GM21360 (cell line): ENCODE measurements around the gene AMPD1.

Source experiments
- ATAC-seq: cut with Tn5 transposase; IDR thresholded peaks from one replicate; pipeline ENCODE4 v1.9.1; 2021; ENCODE audit warnings: mild to moderate bottlenecking, moderate library complexity; ENCODE audit not compliant: unreplicated experiment

Gene AMPD1

GRCh38 chr1:114648503-114648902, 46.8 kb downstream of the AMPD1 start:
- ATAC-seq: no peak

DNA sequence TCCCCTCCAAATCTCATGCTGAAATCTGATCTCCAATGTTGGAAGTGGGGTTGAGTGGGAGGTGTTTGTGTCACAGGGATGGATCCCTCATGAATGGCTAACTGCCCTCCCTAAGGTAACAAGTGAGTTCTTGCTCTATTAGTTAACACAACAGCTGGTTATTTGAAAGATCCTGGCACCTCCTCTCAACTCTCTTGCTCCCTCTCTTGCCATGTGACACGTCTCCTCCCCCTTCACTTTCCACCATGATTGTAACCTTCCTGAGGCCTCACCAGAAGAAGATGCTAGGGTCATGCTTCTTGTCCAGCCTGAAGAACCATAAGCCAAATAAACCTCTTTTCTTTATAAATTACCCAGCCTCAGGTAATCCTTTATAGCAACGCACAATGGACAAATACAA, 54.0 kb downstream of the AMPD1 start:
- ATAC-seq: no peak

DNA sequence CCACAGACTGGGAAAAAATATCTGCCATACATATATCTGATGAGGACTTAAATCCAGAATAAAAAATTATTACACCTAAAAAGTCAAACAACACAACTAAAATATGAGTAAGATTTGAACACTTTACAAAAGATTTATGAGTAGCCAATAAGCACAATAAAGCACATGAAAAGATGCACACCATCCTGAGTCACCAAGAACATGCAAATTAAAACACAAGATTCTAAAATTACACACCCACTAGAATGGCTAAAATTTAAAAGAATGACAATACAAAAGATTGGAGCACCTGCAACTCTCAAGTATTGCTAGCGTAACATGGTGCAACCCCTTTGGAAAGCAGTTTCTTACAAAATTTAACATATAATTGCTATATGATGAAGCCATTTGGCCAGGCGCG, 56.4 kb downstream of the AMPD1 start:
- ATAC-seq: no peak

DNA sequence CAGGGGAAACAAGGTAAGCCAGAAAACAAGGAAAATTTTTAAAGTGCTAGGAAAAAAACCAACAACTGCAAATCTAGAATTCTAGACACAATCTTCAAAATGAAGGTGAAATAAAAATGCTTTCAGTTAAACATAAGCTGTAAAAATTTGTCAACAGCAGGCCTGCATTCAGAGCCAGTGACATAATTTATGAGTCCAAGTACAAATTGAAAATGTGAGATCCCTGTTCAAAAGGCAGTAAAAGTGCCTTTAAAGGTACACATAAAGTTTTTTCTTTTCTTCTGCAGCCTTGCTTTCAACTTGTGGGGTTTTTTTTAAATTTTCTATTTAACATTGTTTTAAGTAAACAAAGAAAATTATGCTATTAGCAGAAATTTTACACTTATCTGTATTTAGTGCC, 62.9 kb downstream of the AMPD1 start:
- no peak for ATAC-seq

GRCh38 chr1:114627107-114627506, 68.2 kb downstream of the AMPD1 start:
- no peak for ATAC-seq

DNA sequence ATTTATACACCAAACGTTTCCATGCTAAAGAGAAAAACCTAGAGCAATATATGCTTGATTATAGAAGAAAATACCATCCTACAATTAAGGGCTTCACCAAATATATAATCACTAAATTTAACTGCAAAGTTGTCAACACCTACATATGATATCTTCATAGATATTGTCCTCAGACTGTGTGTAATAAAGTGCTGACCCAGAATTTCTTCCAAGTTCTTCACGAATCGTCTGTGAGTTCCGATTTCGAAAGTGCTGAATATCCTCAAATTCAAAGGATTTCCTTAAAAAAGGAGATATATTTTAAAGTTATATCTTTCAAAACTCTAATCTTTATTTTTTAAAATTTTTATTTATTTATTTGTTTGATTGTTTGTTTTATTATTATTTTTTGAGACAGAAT, 72.0 kb downstream of the AMPD1 start:
- ATAC-seq: no peak
